ENCODE data around the gene MRPL37. TPM values are rescaled to one million over a fixed set of nuclear protein-coding genes. Genes with fewer than 3 reads are reported as not detected.

MRPL37 gene
- total RNA-seq, 2 donors from 2014 or later, result 63.1 to 75.9 TPM

DNA sequence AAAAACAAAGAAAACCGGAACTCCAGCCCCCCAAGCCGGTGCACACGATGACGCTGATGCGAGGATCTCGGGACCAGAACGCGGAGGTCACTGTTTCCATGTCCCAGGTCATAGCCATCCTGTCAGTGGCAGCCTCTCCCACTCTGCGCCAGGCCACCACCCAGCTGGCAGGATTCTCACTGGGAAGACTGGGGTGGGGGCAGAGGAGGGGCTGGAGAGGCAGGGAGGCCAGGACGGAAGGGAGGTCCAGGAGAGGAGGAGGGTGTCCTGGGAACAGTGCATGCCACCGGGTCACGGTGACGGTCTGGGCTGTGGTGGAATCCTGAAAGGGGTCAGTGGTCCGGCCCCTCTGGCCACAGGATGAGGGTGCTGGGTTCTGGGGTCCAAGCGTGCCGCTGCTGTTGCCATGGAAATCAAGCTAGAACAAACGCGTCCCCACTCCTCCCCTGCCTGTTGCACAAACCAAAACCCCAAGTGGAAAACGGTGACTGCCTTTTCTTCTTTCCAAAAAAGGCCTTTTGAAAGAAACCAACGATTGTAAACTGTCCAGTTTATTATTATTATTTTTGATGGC lies 26.1 kb downstream of the MRPL37 start:
- Histone ChIP-seq H3K4me3 (no peak overlapping the region), H3K9me3 (no peaks in the 10 kb centered on the region), H3K4me1 (peaks cover 0 to 19% of the 10 kb centered on the region in 2 donors), H3K27me3 (no peaks in the 10 kb centered on the region), H3K27ac (no peak overlapping the region), H3K36me3 (no peaks in the 10 kb centered on the region)
- no peak for DNase-seq (ENCODE audit: low spot score)
- TF ChIP-seq, protein P1, sequence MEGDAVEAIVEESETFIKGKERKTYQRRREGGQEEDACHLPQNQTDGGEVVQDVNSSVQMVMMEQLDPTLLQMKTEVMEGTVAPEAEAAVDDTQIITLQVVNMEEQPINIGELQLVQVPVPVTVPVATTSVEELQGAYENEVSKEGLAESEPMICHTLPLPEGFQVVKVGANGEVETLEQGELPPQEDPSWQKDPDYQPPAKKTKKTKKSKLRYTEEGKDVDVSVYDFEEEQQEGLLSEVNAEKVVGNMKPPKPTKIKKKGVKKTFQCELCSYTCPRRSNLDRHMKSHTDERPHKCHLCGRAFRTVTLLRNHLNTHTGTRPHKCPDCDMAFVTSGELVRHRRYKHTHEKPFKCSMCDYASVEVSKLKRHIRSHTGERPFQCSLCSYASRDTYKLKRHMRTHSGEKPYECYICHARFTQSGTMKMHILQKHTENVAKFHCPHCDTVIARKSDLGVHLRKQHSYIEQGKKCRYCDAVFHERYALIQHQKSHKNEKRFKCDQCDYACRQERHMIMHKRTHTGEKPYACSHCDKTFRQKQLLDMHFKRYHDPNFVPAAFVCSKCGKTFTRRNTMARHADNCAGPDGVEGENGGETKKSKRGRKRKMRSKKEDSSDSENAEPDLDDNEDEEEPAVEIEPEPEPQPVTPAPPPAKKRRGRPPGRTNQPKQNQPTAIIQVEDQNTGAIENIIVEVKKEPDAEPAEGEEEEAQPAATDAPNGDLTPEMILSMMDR (IDR thresholded peaks at IDR 0.05), result no peak

DNA sequence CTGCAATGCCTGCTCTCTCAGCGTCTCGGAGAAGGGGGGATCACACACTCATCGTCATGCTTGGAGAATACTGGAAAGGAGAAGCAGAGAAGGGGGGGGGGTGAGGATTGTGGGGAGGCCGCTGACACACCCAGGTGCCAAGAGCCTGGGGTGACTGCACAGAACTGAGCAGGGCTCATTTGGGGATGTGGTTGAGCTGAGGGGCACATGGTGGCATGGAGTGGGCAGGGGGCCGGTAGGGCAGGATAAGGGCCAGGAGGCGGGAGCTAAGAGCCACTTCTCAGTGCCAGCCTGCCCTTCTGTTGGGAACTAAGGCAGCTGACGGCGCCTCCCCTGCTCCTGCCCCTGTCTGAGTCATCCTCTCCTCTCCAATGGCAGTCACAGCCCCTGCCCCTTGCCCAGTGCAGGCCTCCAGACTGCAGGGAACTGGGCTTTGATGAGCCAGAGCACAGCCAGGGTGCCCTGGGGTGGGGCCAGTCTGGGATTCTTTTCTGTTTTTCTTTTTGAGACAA lies 27.2 kb downstream of the MRPL37 start:
- no peaks in the 10 kb centered on the region for H3K9me3 ChIP-seq
- no peak overlapping the region for H3K27ac ChIP-seq
- no peak overlapping the region for H3K4me3 ChIP-seq
- H3K36me3 ChIP-seq, result no peaks in the 10 kb centered on the region
- H3K4me1 ChIP-seq, result peaks cover 0 to 19% of the 10 kb centered on the region in 2 donors
- no peaks in the 10 kb centered on the region for H3K27me3 ChIP-seq
- DNase-seq (ENCODE audit: low spot score), result no peak
- TF ChIP-seq, protein P1 (IDR thresholded peaks at IDR 0.05), result no peak

DNA sequence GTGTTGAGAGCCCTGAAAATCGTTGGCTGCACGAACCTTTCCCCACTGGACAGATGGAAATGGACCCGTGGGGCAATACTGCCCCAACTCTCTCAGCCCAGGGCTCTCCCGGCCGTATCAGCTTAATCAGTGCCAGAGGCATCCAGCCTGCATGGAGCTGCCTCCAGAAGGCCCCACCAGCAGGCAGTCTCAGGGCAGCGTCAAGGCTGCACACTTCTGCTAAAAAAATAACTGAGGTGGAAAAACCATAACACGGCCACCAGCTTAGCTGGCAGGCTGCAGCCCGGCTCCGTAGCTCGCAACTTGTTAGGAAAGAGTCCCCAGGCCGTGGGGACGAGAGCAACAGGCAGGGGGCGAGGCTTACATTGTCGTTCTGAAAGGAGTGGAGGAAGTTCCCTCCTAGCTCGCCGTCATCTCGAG lies 27.9 kb downstream of the MRPL37 start:
- Histone ChIP-seq H3K9me3 (no peaks in the 10 kb centered on the region), H3K4me1 (peaks cover 0 to 19% of the 10 kb centered on the region in 2 donors), H3K4me3 (no peak overlapping the region), H3K36me3 (no peaks in the 10 kb centered on the region), H3K27ac (no peak overlapping the region), H3K27me3 (no peaks in the 10 kb centered on the region)
- TF ChIP-seq, protein P1 (IDR thresholded peaks at IDR 0.05), result no peak
- no peak for DNase-seq (ENCODE audit: low spot score)

DNA sequence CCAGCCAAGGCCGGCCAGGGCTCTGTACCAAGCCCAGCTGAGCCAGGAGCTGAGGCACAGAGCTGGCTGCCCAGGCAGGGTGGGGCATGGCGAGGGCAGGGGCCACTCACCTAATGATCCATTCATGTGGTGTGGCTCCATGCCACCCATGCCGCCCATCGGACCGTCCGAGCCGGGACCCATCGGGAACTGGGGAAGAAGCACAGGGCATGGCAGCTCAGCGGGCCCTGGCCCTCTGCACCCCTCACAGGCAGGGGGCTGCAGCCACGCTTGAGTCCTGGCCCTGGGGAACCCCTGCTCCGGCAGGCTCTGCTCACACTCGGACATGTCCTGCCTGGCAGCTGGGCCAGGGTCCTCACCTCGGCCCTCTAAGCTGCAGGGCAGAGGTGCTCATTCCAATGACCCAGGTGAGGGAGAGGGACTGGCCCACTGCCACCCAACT lies 28.7 kb downstream of the MRPL37 start:
- H3K27ac ChIP-seq, result no peak overlapping the region
- no peaks in the 10 kb centered on the region for H3K36me3 ChIP-seq

DNA sequence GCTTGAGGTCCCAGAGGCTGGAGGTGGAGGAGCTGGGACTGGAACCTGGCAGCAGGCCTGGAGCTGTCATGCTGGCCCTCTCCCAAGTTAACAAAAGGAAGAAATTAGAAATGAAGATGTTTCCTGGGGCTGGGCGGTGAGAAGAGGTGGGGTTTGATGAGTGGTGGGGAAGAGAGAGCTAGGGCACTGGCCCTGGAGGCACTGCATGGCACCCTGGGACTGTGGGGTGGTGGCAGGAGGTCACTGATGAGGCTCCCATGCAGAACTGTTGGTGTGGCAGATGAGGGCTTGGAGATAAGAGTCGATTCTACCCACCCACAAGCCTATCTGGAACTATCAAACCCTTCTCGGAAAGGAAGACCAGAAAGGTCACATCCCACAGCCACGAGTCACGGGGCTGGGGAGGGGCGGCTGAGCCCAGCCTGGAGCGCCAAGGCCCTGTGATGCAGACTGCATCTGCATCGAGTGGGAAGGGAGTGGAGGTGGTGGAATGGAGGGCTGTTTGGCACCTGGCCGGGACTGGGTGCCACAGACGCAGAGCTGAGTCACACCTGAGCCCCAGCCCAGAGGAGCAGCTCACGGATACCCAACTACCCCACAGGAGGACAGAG lies 29.4 kb downstream of the MRPL37 start:
- H3K27ac ChIP-seq, result no peak overlapping the region
- H3K4me3 ChIP-seq, result no peak overlapping the region
- H3K36me3 ChIP-seq, result no peaks in the 10 kb centered on the region
- H3K4me1 ChIP-seq, result peaks cover 0 to 19% of the 10 kb centered on the region in 2 donors
- H3K9me3 ChIP-seq, result no peaks in the 10 kb centered on the region
- TF ChIP-seq, protein P1 (IDR thresholded peaks at IDR 0.05), result no peak
- H3K27me3 ChIP-seq, result no peaks in the 10 kb centered on the region
- no peak for DNase-seq (ENCODE audit: low spot score)

More for the DNA sequence above, 28.7 kb downstream of the MRPL37 start:
- Histone ChIP-seq H3K9me3 (no peaks in the 10 kb centered on the region), H3K27me3 (no peaks in the 10 kb centered on the region), H3K4me3 (no peak overlapping the region), H3K4me1 (peaks cover 0 to 19% of the 10 kb centered on the region in 2 donors)
- TF ChIP-seq, protein P1 (IDR thresholded peaks at IDR 0.05), result no peak
- no peak for DNase-seq (ENCODE audit: low spot score)

Data from right atrium auricular region (tissue), 2 donors.